ENCODE results near the gene RABEP1. TPM values are rescaled to one million over a fixed set of nuclear protein-coding genes. Genes with fewer than 3 reads are reported as not detected.

RABEP1 gene
- total RNA-seq, 1 experiment from 2014 or later, result 21.8 TPM

GRCh38 chr17:5391678-5392077, 109.6 kb downstream of the RABEP1 start:
- Mint-ChIP-seq H3K27me3 (ENCODE audit: insufficient read depth, unreplicated experiment) (no peaks in the 10 kb centered on the region), H3K9me3 (ENCODE audit: unreplicated experiment) (no peaks in the 10 kb centered on the region), H3K27ac (ENCODE audit: unreplicated experiment) (peak overlapping the region; percentile 25), H3K4me3 (ENCODE audit: unreplicated experiment) (no peak overlapping the region), H3K4me1 (ENCODE audit: low read depth, unreplicated experiment) (no peaks in the 10 kb centered on the region), H3K36me3 (ENCODE audit: insufficient read depth, unreplicated experiment) (peaks cover 55% of the 10 kb centered on the region)
- Histone ChIP-seq H3K4me3 (ENCODE audit: low read depth, low read length) (no peak overlapping the region), H3K9me3 (no peaks in the 10 kb centered on the region), H3K36me3 (ENCODE audit: control insufficient read depth, insufficient read depth, low read length) (no peaks in the 10 kb centered on the region; the same call in 1 of the 2 replicates), H3K27me3 (replicated peaks; ENCODE audit: control insufficient read depth, insufficient read depth, low read length) (no peaks in the 10 kb centered on the region), H3K4me1 (no peaks in the 10 kb centered on the region)
- ChIA-PET CTCF (no interaction called here), POLR2A (no interaction called here)
- no peak for DNase-seq
- no TSS peak for BruUV-seq (replicated peaks)
- intact Hi-C loops (cut with micrococcal nuclease; ENCODE audit: unreplicated experiment), result no loop called here
- no peak for TF ChIP-seq CTCF (IDR thresholded peaks at IDR 0.05; ENCODE audit: insufficient read depth in 1 of 2, low read depth in 1 of 2, low read length in 1 of 2, severe bottlenecking in 1 of 2, unreplicated experiment in 1 of 2)

- no peaks in the 10 kb centered on the region; the same call in 1 of the 2 replicates for H3K36me3 ChIP-seq (ENCODE audit: control insufficient read depth, insufficient read depth, low read length)
- Mint-ChIP-seq H3K36me3 (ENCODE audit: insufficient read depth, unreplicated experiment) (peaks cover 66% of the 10 kb centered on the region), H3K9me3 (ENCODE audit: unreplicated experiment) (no peaks in the 10 kb centered on the region), H3K4me1 (ENCODE audit: low read depth, unreplicated experiment) (no peaks in the 10 kb centered on the region), H3K27me3 (ENCODE audit: insufficient read depth, unreplicated experiment) (no peaks in the 10 kb centered on the region), H3K4me3 (ENCODE audit: unreplicated experiment) (no peak overlapping the region), H3K27ac (ENCODE audit: unreplicated experiment) (no peak overlapping the region)
- H3K4me3 ChIP-seq (ENCODE audit: low read depth, low read length), result no peak overlapping the region
- CTCF ChIA-PET, result no interaction called here
- no peaks in the 10 kb centered on the region for H3K4me1 ChIP-seq
- intact Hi-C loops (cut with micrococcal nuclease; ENCODE audit: unreplicated experiment), result no loop called here
- H3K9me3 ChIP-seq, result no peaks in the 10 kb centered on the region
- POLR2A ChIA-PET, result no interaction called here
- no TSS peak for BruUV-seq (replicated peaks)
- no peak for DNase-seq
- H3K27me3 ChIP-seq (replicated peaks; ENCODE audit: control insufficient read depth, insufficient read depth, low read length), result no peaks in the 10 kb centered on the region
- TF ChIP-seq CTCF (IDR thresholded peaks at IDR 0.05; ENCODE audit: insufficient read depth in 1 of 2, low read depth in 1 of 2, low read length in 1 of 2, severe bottlenecking in 1 of 2, unreplicated experiment in 1 of 2), result no peak
These were observed 114.5 kb downstream of the RABEP1 start for GRCh38 chr17:5396612-5397011.

GRCh38 chr17:5399767-5400166, 117.7 kb downstream of the RABEP1 start:
- no peak for DNase-seq
- ChIA-PET POLR2A (no interaction called here), CTCF (no interaction called here)
- no peaks in the 10 kb centered on the region for H3K9me3 ChIP-seq
- Mint-ChIP-seq H3K4me1 (ENCODE audit: low read depth, unreplicated experiment) (no peaks in the 10 kb centered on the region), H3K27ac (ENCODE audit: unreplicated experiment) (no peak overlapping the region), H3K9me3 (ENCODE audit: unreplicated experiment) (no peaks in the 10 kb centered on the region), H3K4me3 (ENCODE audit: unreplicated experiment) (no peak overlapping the region), H3K36me3 (ENCODE audit: insufficient read depth, unreplicated experiment) (peaks cover 43% of the 10 kb centered on the region), H3K27me3 (ENCODE audit: insufficient read depth, unreplicated experiment) (no peaks in the 10 kb centered on the region)
- H3K4me1 ChIP-seq, result no peaks in the 10 kb centered on the region
- H3K36me3 ChIP-seq (ENCODE audit: control insufficient read depth, insufficient read depth, low read length), result no peaks in the 10 kb centered on the region
- BruUV-seq (replicated peaks), result no TSS peak
- TF ChIP-seq CTCF (IDR thresholded peaks at IDR 0.05; ENCODE audit: insufficient read depth in 1 of 2, low read depth in 1 of 2, low read length in 1 of 2, severe bottlenecking in 1 of 2, unreplicated experiment in 1 of 2), result no peak
- no peaks in the 10 kb centered on the region for H3K27me3 ChIP-seq (replicated peaks; ENCODE audit: control insufficient read depth, insufficient read depth, low read length)
- intact Hi-C loops (cut with micrococcal nuclease; ENCODE audit: unreplicated experiment), result no loop called here
- H3K4me3 ChIP-seq (ENCODE audit: low read depth, low read length), result no peak overlapping the region
